GM18951 (cell line): ENCODE measurements around the gene WWOX.

ENCODE experiments used
- POLR2A ChIP-seq: IDR thresholded peaks from 4 replicates; pipeline ENCODE4 v1.6.1; 2011; ENCODE audit warnings: mild to moderate bottlenecking; ENCODE audit not compliant: insufficient read length, insufficient read depth; ENCODE audit errors: extremely low read depth
- in situ Hi-C: fragments of 300-500 bp; cut with MboI; formaldehyde crosslinking; loops from one replicate; pipeline ENCODE4 v1.12.0; 2022; ENCODE audit warnings: low sequenced_read_pairs, mixed read lengths, inconsistent platforms; ENCODE audit not compliant: unreplicated experiment

Gene WWOX

DNA sequence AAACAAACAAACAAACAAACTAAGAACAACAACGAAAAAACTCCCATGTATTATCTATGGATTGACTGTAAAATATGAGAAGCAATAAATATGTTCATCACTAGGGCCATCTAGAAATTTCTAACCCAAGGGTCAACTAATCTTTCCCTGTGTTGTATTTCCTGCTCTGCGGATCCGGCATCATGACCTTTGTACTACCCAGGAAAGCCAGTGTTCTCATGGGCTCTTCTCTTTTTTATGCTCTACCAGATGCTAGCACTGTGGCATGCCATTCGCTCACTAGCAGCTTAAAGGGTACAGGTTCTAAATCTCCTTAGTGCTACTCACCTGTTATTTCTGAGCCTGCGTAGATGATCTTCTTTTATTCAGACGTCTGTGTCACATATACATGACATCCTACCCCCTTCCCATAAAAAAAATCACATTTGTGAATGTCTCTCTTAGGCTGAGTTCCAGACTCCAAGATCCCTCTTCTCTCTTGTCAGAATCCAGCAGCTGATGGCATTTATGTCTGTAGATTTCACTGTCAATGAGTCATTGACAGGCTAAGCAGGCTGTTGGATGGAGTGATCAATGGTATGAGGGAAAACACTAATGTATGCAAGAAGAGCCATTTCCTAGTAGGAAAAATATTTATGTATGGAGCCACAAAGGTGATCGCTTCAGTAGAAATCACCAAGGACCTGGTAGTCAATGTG is 100.0 kb downstream of the WWOX start:
- no peak for TF ChIP-seq POLR2A
- in situ Hi-C loops: no loop called here

DNA sequence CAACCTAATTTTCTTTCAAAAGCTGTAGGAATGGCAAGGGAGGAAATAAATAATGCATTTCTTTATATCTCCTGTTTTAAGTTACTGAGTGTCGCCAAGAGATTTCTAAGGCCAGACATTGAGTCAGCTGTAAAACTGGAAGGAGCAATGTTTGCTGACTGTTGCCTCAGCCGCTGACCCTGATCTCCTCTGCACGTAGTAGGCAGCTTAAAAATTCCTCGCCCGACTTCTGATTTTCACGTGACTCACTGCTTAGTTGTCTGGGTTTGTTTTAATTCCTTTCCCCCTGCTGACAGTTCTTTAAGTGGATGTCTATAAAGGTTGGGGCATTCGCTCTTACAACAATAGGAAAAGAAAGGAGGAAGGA is 100.6 kb downstream of the WWOX start:
- in situ Hi-C loops: no loop called here
- TF ChIP-seq POLR2A: no peak

DNA sequence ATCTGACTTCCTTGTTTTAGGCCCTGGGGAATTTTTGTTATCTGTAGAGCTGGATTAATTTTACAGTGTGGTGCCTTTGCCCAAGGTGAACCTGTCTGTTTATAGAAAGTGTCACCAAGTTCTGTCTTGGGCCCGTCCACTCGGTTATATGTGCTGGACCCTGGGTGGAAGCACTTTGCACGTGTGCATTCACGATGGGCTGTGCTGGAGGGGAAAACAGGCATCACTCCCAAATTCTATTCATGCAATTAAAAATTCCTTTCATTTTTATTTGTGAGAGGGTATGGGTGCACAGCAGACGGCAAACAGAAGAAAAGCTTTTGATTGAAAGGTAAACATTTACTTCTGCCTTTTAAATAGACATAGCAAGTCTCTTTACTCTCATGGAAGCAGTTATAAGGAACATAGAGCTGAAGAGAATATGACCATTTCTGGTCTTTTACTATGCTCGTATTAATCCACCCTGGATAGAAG is 101.2 kb downstream of the WWOX start:
- no peak for TF ChIP-seq POLR2A
- in situ Hi-C loops: no loop called here

DNA sequence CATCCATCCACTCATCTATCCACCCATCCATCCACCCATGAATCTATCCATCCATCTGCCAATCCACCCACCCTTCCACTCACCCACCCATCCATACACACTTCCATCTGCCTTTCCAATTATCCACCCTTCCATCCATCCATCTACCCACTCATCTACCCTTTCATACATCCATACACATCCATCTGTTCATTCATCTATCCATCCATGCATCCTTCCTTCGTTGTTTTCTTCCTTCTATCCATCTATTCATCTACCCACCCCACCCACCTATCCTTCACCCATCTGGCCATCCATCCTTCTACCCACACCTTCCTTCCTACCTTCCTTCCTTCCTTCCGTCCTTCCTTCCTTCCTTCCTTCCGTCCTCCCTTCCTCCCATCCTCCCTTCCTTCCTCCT is 106.1 kb downstream of the WWOX start:
- in situ Hi-C loops: no loop called here
- TF ChIP-seq POLR2A: no peak

DNA sequence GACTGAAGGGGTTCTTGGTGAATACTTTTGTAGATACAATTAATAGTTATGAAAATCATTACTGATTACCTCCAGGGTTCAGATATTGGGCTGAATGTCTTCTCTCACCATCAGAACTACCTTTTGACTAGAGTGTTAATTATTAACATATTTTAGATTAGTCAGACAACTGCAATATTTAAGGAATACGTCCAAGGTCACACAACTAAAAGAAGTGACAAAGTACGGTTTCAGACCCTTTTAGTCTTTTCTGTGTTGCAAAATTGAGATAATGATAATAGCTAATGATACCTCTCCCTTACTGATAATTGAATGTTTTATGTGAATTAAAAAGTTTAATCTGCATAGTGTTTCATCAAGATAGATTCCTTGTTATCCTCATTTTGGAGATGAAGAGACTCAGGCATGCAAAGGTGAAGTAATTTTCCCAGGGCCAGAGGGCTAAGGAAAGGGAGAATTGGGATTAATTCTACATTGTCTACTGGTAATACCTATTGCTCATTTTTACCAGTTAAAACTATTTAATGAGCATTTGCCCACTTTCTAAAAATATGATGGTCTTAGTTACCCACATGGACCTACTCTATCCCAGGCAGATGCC is 107.3 kb downstream of the WWOX start:
- in situ Hi-C loops: no loop called here
- no peak for TF ChIP-seq POLR2A

DNA sequence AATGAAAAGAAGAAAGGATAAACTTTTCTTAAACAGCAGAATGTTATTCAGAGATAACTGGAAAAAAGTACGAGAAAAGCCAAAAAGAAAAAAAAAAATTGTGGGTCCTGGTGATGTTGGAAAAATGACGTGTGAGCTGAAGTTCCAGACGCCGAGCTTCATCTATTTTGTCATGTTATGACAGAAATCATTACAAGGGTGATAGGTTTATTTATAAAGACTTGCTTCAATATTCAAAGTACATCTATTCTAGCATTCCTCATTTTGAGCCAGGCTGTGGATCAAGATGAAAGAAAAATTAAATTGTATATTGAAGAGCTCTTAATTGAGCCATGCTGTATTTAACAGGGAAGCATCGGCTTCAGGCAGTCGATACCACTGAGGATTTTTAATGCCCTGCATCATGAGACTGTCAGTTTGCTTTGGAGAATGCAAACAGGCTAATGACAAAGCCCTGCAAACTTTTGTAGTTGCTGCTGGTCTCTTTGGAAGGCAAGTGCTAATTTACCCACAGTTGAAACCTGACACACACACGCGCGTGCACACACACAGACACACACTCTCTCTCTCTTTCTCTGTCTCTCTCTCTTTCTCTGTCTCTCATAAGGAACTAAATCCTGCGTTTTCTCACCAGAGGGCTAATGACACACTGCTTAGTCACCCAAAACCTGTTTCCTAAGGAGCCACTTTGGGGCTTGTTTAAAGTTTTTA is 110.7 kb downstream of the WWOX start:
- in situ Hi-C loops: no loop called here
- no peak for TF ChIP-seq POLR2A

DNA sequence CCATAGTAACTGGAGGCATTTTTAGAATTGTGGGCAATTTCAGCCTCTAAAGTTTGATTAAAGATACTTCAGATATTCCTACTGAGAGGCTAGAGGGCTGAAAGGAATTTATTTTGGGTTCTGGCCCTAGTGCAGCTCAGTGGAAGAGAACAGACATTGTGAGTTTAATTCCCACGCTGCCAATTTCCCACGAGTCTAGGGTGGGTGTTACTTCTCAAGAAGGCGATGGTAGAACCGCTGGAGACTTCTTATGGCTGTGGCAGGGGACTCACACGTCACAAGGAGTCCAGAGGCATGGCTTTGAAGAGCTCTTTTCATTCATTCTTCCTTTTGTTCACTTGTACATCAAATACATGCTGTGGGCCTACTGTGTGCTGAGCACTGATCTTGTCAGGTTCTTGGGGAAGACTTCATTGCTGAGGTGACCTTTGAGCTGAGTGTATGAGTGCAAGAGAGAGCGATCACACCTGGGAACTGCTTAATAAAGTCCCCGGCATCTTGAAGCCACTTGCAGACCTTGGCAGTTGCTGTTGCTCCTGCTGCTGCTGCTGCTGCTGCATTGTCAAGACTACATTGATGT is 111.7 kb downstream of the WWOX start:
- in situ Hi-C loops: no loop called here
- no peak for TF ChIP-seq POLR2A

DNA sequence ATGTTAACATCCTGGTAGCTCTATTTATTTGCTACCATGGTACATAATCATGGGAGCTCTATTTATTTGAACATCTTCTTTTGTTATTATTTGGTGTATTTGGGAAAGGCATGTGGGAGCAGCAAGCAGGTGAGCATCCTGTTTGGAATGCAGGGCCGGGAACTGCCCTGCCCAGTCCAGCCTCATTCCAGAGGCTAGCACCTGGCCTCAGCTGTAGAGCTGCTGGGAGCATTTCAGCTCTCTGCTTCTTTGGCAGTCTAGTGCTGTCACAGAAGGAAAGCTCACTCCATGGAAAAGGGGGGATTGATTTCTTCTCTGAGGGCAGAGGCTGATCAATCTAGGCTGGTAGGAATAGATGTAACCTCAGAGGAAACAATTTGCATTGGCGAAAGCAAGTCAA is 112.5 kb downstream of the WWOX start:
- TF ChIP-seq POLR2A: no peak
- in situ Hi-C loops: no loop called here

DNA sequence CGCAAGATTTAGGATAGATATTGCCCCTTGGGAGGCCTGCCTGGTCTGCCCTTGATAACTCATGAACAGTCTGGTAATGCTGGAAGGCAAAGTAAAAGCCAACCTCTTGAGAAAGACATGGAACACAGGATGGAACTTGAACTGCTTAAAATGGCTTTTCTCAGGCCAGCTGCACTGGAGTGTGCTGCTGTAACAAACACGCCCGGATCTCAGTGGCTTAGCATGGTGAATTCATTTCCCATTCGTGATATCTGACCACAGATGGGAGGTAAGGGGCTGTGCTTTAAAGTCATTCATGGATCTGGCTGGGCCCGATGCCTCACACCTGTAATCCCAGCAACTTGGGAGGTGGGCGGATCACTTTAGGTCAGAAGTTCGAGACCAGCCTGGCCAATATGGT is 113.2 kb downstream of the WWOX start:
- TF ChIP-seq POLR2A: no peak
- in situ Hi-C loops: no loop called here

DNA sequence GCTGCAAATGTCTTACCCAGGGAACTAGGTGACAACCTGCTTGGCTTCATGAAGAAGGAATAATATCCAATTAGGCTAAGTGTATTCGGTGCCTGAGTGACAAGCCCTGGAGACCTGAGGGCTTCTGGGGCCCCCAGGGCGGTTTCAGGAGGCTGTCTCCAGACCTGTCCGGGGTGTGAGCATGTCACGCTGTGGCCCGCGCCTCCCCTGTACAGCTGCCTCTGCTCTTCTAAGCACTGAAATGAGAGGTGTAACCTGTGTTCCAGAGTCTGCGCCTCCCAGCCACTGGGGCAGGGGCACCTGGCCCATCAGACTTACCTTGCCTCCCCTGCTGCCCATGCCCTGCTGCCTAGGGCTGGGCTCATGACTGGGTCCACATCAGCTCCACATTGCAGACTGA is 114.3 kb downstream of the WWOX start:
- in situ Hi-C loops: no loop called here
- TF ChIP-seq POLR2A: no peak

DNA sequence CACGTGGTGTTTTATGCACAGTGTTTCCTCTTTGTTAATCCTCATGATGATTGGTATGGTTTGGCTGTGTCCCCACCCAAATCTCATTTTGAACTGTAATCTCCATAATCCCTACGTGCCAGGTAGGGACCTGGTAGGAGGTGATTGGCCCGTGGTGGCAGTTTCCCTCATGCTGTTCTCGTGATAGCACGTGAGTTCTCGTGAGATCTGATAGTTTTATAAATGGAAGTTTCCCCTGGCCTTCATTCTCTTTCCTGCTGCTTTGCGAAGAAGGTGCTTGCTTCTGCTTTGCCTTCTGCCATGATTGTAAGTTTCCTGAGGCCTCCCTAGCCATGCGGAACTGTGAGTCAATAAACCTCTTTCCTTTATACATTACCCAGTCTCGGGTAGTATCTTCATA is 115.8 kb downstream of the WWOX start:
- TF ChIP-seq POLR2A: no peak
- in situ Hi-C loops: no loop called here

DNA sequence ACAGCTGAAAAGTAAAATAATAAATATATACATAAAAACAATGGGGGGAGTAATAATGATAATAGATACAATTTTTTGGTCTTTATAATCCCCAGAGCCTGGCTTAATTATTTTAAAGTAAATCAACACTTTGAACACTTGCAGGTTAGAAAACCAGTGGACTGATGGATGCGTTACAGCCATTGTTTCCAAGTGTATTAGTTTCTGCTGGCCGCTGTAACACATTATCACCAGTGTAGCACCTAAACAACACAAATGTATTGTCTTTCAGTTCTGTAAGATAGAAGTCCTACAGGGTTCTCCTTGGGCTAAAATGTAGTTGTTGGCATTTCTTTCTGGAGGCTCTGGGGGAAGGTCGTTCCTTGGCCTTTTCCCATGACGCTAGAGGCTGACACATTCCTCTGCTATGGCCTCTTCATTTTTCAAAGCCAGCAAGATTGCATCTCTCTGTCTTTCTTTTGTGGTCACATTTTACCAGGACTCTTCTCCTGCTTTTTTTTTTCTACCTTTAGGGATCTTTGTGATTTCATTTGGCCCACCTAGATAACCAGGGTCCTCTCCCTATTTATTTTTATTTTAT is 116.8 kb downstream of the WWOX start:
- in situ Hi-C loops: no loop called here

DNA sequence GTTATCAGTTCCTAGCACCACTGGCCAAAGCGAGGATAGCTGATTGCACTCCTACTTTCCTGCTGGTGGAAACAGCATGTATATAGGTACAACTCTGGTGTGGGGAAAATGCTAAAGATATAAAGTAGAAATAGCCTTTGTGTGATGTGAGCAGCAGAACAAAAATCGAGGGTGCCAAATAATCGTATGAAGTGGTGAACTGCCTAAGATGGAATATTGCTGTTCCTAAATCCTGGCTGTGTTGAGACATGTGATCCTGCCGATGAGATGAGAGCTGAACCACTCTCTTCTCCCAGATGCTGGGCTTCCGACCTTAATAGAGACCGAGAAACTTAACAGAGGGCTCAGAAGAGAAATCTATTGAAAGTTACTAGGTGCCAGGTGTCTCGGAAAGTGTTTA is 117.8 kb downstream of the WWOX start:
- TF ChIP-seq POLR2A: no peak
- in situ Hi-C loops: no loop called here

More for the DNA sequence above, 116.8 kb downstream of the WWOX start:
- TF ChIP-seq POLR2A: no peak
